SH-SY5Y (cell line): ENCODE data around the gene CPNE9.

Experiments used
- GATA2 ChIP-seq: IDR thresholded peaks from 2 replicates; pipeline ENCODE4 v1.6.1; 2011; ENCODE audit warnings: mild to moderate bottlenecking, low read depth, low read length
- GATA3 ChIP-seq: IDR thresholded peaks from 2 replicates; pipeline ENCODE4 v1.6.1; 2011; ENCODE audit warnings: low read depth, mild to moderate bottlenecking, low read length, moderate library complexity

GRCh38 chr3:9681723-9682081 is 21.9 kb upstream of the CPNE9 start:
- TF ChIP-seq GATA2 (no peak), GATA3 (no peak)
